ENCODE data around the gene RNF220. TPM values are rescaled to one million over a fixed set of nuclear protein-coding genes. Genes with fewer than 3 reads are reported as not detected.
A peak's percentile ranks its signal among the peaks of the same experiment; 100 is the strongest.

Gene RNF220
- polyA plus RNA-seq, 1 of the 3 experiments (the other 2 are of a cell fraction), result 83.7 TPM

GRCh38 chr1:44642255-44642654 lies 237.2 kb downstream of the RNF220 start:
- Histone ChIP-seq H2AFZ (ENCODE audit: low read depth) (no peak overlapping the region), H3K36me3 (replicated peaks in 1 of 2; ENCODE audit: control insufficient read depth in 1 of 2, insufficient read depth in 2 of 2, low read length in 1 of 2) (peaks cover 7 to 84% of the 10 kb centered on the region in 2 experiments)

More at GRCh38 chr1:44642255-44642654, 237.2 kb downstream of the RNF220 start:
- no peak for DNase-seq
- H3K9ac ChIP-seq, result no peak overlapping the region
- H3K4me2 ChIP-seq, result no peak overlapping the region
- H3K4me1 ChIP-seq (ENCODE audit: control insufficient read depth in 1 of 2, insufficient read depth in 2 of 2, low read depth in 1 of 2, low read length in 1 of 2), result peaks cover 0 to 34% of the 10 kb centered on the region in 2 experiments; a peak in 1 of 4 replicates
- ChIA-PET CTCF (interaction anchor here (0.7 to 15.4 kb wide), 9 partner anchors 8 to 637 kb away, joined by 3 to 163 read pairs (median 4); no protein-coding TSS in a partner anchor), POLR2A (interaction anchor here (1.0 to 4.0 kb wide), 3 partner anchors 9 to 10 kb away, joined by 3 to 49 read pairs (median 7); no protein-coding TSS in a partner anchor)
- no peaks in the 10 kb centered on the region for H3K9me2 ChIP-seq
- TF ChIP-seq CTCF (IDR thresholded peaks at IDR 0.05) (no peak), IRF3 (IDR thresholded peaks at IDR 0.05; ENCODE audit: low read depth, low read length) (no peak), TAF1 (IDR thresholded peaks at IDR 0.05; ENCODE audit: borderline replicate concordance, low read depth, low read length) (no peak), REST (IDR thresholded peaks at IDR 0.05; ENCODE audit: low read depth, low read length) (no peak), ELF1 (IDR thresholded peaks at IDR 0.05) (no peak), GABPA (IDR thresholded peaks at IDR 0.05; ENCODE audit: low read depth) (no peak), USF2 (IDR thresholded peaks at IDR 0.05; ENCODE audit: borderline replicate concordance, low read depth, low read length) (no peak), RCOR1 (IDR thresholded peaks at IDR 0.05; ENCODE audit: low read length) (no peak), NRF1 (IDR thresholded peaks at IDR 0.05; ENCODE audit: low read depth, low read length) (no peak), EZH2phosphoT487 (IDR thresholded peaks at IDR 0.05; ENCODE audit: borderline replicate concordance, low read depth) (no peak), USF1 (IDR thresholded peaks at IDR 0.05; ENCODE audit: borderline replicate concordance, low read depth) (no peak), FOXM1 (IDR thresholded peaks at IDR 0.05; ENCODE audit: low read depth) (no peak), EP300 (IDR thresholded peaks at IDR 0.05; ENCODE audit: borderline replicate concordance in 1 of 2, low read depth in 1 of 2, low read length in 1 of 2) (no peak), YY1 (IDR thresholded peaks at IDR 0.05; ENCODE audit: low read depth) (no peak), POLR2AphosphoS5 (IDR thresholded peaks at IDR 0.05; ENCODE audit: low read depth, low read length) (no peak), SMC3 (IDR thresholded peaks at IDR 0.05; ENCODE audit: low read depth, low read length) (no peak), ZBTB33 (IDR thresholded peaks at IDR 0.05; ENCODE audit: borderline replicate concordance, low read depth) (no peak), SIN3A (IDR thresholded peaks at IDR 0.05; ENCODE audit: borderline replicate concordance, low read depth, low read length) (no peak), RFX5 (IDR thresholded peaks at IDR 0.05; ENCODE audit: low read length) (no peak)
- H3K4me3 ChIP-seq (ENCODE audit: low read depth in 2 of 2, low read length in 1 of 2), result no peak overlapping the region
- H3K27me3 ChIP-seq (ENCODE audit: insufficient read depth), result no peaks in the 10 kb centered on the region
- H3F3A ChIP-seq (replicated peaks; ENCODE audit: insufficient read depth), result no peaks in the 10 kb centered on the region
- no peaks in the 10 kb centered on the region for H4K20me1 ChIP-seq (ENCODE audit: insufficient read depth)
- no peaks in the 10 kb centered on the region for H3K79me2 ChIP-seq (ENCODE audit: insufficient read depth)
- 95% methylated on average over 2 of the region's 2 CpGs for WGBS (ENCODE audit: low lambda C conversion rate)
- H3K27ac ChIP-seq (ENCODE audit: low read depth in 2 of 2, low read length in 1 of 2), result peak overlapping the region in 1 of 2 experiments; percentile 14; a peak in 1 of 4 replicates
- no peaks in the 10 kb centered on the region for H3K9me3 ChIP-seq

Data from SK-N-SH (cell line).